Measurements from ENCODE around the gene C9orf72. TPM values are rescaled to one million over a fixed set of nuclear protein-coding genes. Genes with fewer than 3 reads are reported as not detected.

C9orf72 gene
- total and polyA plus RNA-seq, 2 experiments from 2014 or later = 9.3 to 30.3 TPM

DNA sequence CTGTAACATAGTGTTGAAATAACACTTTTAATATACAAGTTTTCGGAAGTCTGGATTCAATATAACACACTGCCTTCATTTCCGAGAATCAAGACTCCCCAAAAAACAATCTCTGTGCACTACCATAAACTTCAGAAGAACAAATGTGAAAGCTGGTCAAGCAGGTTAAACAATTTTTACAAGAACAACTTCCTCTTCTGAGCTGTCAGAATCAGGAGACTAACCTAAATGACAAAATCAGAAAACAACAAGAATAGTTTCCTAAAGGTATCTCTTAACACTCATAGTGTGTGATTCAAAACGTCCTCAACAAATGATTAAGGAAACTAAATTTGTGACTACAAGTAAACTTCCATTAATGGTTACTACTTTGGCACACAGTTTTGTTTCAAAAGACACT is 11.6 kb downstream of the C9orf72 start:
- TF ChIP-seq, protein P1, sequence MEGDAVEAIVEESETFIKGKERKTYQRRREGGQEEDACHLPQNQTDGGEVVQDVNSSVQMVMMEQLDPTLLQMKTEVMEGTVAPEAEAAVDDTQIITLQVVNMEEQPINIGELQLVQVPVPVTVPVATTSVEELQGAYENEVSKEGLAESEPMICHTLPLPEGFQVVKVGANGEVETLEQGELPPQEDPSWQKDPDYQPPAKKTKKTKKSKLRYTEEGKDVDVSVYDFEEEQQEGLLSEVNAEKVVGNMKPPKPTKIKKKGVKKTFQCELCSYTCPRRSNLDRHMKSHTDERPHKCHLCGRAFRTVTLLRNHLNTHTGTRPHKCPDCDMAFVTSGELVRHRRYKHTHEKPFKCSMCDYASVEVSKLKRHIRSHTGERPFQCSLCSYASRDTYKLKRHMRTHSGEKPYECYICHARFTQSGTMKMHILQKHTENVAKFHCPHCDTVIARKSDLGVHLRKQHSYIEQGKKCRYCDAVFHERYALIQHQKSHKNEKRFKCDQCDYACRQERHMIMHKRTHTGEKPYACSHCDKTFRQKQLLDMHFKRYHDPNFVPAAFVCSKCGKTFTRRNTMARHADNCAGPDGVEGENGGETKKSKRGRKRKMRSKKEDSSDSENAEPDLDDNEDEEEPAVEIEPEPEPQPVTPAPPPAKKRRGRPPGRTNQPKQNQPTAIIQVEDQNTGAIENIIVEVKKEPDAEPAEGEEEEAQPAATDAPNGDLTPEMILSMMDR (IDR thresholded peaks at IDR 0.05; ENCODE audit: poor library complexity) = no peak
- TF ChIP-seq EZH2 (IDR thresholded peaks at IDR 0.05; ENCODE audit: borderline replicate concordance) (no peak), EZH2phosphoT487 (IDR thresholded peaks at IDR 0.05; ENCODE audit: low read depth, severe bottlenecking, unreplicated experiment) (no peak)
- H3K9me2 ChIP-seq (replicated peaks; ENCODE audit: insufficient read depth) = no peaks in the 10 kb centered on the region
- H3K27me3 ChIP-seq = no peaks in the 10 kb centered on the region

DNA sequence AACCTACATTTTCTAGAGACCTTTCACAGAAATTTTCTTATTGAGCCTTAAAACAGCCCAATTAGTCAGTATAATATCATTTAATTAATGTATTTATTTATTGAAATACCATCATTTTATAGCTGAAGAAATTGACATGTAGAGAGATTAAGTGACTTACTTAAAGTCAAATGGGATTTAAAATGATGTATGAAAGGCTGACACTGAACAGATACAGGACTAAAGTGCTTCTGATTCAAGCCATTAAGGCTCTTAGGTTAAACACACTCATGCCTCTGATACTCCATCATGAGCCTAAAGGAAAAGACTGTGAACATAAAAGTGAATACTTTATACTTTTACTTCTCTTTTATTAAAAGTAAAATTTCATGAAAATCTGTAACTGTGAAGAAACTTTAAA is 12.8 kb downstream of the C9orf72 start:
- Histone ChIP-seq H3K79me2 (peaks cover 1% of the 10 kb centered on the region), H3K27ac (no peak overlapping the region), H3K4me3 (no peak overlapping the region), H4K20me1 (ENCODE audit: insufficient read depth, poor library complexity, severe bottlenecking) (no peaks in the 10 kb centered on the region), H3K4me2 (no peak overlapping the region), H3K9me3 (ENCODE audit: low read depth) (no peaks in the 10 kb centered on the region), H3K36me3 (replicated peaks; ENCODE audit: insufficient read depth, low read depth) (no peaks in the 10 kb centered on the region), H3K9me2 (replicated peaks; ENCODE audit: insufficient read depth) (no peaks in the 10 kb centered on the region), H3K27me3 (no peaks in the 10 kb centered on the region), H2AFZ (no peak overlapping the region), H3K4me1 (ENCODE audit: insufficient read depth) (no peaks in the 10 kb centered on the region)
- TF ChIP-seq EZH2phosphoT487 (IDR thresholded peaks at IDR 0.05; ENCODE audit: low read depth, severe bottlenecking, unreplicated experiment) (no peak), EZH2 (IDR thresholded peaks at IDR 0.05; ENCODE audit: borderline replicate concordance) (no peak)
- TF ChIP-seq, protein P1 (IDR thresholded peaks at IDR 0.05; ENCODE audit: poor library complexity) = no peak
- no peak for DNase-seq (ENCODE audit: low spot score)

More for the DNA sequence above, 11.6 kb downstream of the C9orf72 start:
- Histone ChIP-seq H3K36me3 (replicated peaks; ENCODE audit: insufficient read depth, low read depth) (no peaks in the 10 kb centered on the region), H4K20me1 (ENCODE audit: insufficient read depth, poor library complexity, severe bottlenecking) (no peaks in the 10 kb centered on the region), H3K27ac (no peak overlapping the region), H3K4me1 (ENCODE audit: insufficient read depth) (no peaks in the 10 kb centered on the region), H3K4me2 (no peak overlapping the region), H3K4me3 (no peak overlapping the region), H2AFZ (no peak overlapping the region), H3K79me2 (peaks cover 6% of the 10 kb centered on the region), H3K9me3 (ENCODE audit: low read depth) (no peaks in the 10 kb centered on the region)
- no peak for DNase-seq (ENCODE audit: low spot score)
- WGBS (ENCODE audit: low lambda C conversion rate, missing lambda C conversion rate) = 72% methylated on average over 3 of the region's 3 CpGs

DNA sequence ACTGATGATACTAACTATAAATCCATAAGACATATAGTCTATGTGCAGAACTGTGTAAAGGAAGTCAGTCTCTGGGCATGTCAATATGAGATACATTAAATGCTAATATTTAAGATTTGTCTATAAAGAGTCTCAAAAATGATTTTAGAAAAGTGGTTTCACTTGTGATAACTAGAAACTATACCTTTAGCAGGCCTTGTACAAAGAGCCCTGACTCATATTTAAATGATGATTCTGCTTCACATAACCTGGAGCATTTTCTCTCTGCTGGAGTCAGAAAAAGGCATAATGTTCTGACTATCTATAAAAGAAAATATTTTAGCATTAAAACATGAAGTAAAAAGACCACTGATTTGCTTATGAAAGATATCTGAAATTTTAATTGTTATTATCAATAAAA is 15.0 kb downstream of the C9orf72 start:
- Histone ChIP-seq H3K4me1 (ENCODE audit: insufficient read depth) (no peaks in the 10 kb centered on the region), H3K9me3 (ENCODE audit: low read depth) (no peaks in the 10 kb centered on the region), H3K79me2 (no peaks in the 10 kb centered on the region), H2AFZ (no peak overlapping the region), H3K27ac (no peak overlapping the region), H3K36me3 (replicated peaks; ENCODE audit: insufficient read depth, low read depth) (no peaks in the 10 kb centered on the region), H3K9me2 (replicated peaks; ENCODE audit: insufficient read depth) (no peaks in the 10 kb centered on the region), H3K4me2 (no peak overlapping the region), H4K20me1 (ENCODE audit: insufficient read depth, poor library complexity, severe bottlenecking) (no peaks in the 10 kb centered on the region), H3K4me3 (no peak overlapping the region), H3K27me3 (no peaks in the 10 kb centered on the region)
- no peak for TF ChIP-seq EZH2 (IDR thresholded peaks at IDR 0.05; ENCODE audit: borderline replicate concordance)
- TF ChIP-seq EZH2phosphoT487 (IDR thresholded peaks at IDR 0.05; ENCODE audit: low read depth, severe bottlenecking, unreplicated experiment) = no peak
- TF ChIP-seq, protein P1 (IDR thresholded peaks at IDR 0.05; ENCODE audit: poor library complexity) = no peak
- DNase-seq (ENCODE audit: low spot score) = no peak

DNA sequence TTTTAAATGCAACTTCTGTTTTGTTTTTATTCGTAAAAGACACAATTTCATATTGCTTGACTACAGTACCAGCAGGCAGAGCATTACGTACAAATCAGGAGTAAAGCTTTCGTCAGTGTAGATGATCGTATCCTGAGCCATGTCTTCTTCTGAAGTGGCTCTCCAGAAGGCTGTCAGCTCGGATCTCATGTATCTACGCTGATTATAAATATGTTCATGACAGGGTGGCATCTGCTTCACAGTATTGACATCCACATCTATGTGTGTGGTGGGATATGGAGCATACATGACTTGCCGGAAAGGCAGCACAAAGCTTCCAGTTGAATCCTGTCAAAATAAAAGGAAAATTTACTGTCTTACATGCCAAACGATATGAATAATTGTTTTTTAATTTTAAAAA is 16.8 kb downstream of the C9orf72 start:
- Histone ChIP-seq H3K9me3 (ENCODE audit: low read depth) (no peaks in the 10 kb centered on the region), H3K4me3 (no peak overlapping the region), H4K20me1 (ENCODE audit: insufficient read depth, poor library complexity, severe bottlenecking) (no peaks in the 10 kb centered on the region), H2AFZ (no peak overlapping the region), H3K79me2 (no peaks in the 10 kb centered on the region), H3K4me1 (ENCODE audit: insufficient read depth) (no peaks in the 10 kb centered on the region), H3K36me3 (replicated peaks; ENCODE audit: insufficient read depth, low read depth) (no peaks in the 10 kb centered on the region), H3K9me2 (replicated peaks; ENCODE audit: insufficient read depth) (no peaks in the 10 kb centered on the region), H3K4me2 (no peak overlapping the region), H3K27ac (no peak overlapping the region), H3K27me3 (no peaks in the 10 kb centered on the region)
- TF ChIP-seq, protein P1 (IDR thresholded peaks at IDR 0.05; ENCODE audit: poor library complexity) = no peak
- TF ChIP-seq EZH2phosphoT487 (IDR thresholded peaks at IDR 0.05; ENCODE audit: low read depth, severe bottlenecking, unreplicated experiment) (no peak), EZH2 (IDR thresholded peaks at IDR 0.05; ENCODE audit: borderline replicate concordance) (no peak)
- no peak for DNase-seq (ENCODE audit: low spot score)
- 94% methylated on average over 8 of the region's 8 CpGs for WGBS (ENCODE audit: low lambda C conversion rate, missing lambda C conversion rate)
